Spleen (tissue), 11 donors: ENCODE data around the gene BTRC. TPM values are rescaled to one million over a fixed set of nuclear protein-coding genes. Genes with fewer than 3 reads are reported as not detected.

Experiments
- DNase-seq: peaks from one replicate; pipeline ENCODE4 v3.0.0-alpha.2; 2020
- H3K27ac ChIP-seq, 8 donors: fragments of 200-600 bp; sonication (generic) in 7 of 8; 1 replicate in 4 of 8; 2 replicates in 4 of 8; pipeline versions ENCODE4 v1.5.0 to v1.8.0; 2016 to 2021; ENCODE audit warnings: inconsistent platforms in 4 of 8, mild to moderate bottlenecking in 4 of 8, moderate library complexity in 1 of 8
- H3K27me3 ChIP-seq, 7 donors: fragments of 200-600 bp; sonication (generic) in 6 of 7; replicated peaks in 1 of 7; 1 replicate in 4 of 7; 2 replicates in 3 of 7; pipeline versions ENCODE4 v1.5.0 to v1.8.0; 2016 to 2021; ENCODE audit warnings: inconsistent platforms in 3 of 7, mild to moderate bottlenecking in 1 of 7
- H3K36me3 ChIP-seq, 6 donors: fragments of 200-600 bp; sonication (generic) in 5 of 6; 1 replicate in 4 of 6; 2 replicates in 2 of 6; pipeline versions ENCODE4 v1.5.0 to v1.8.0; 2016 to 2021; ENCODE audit warnings: inconsistent platforms in 2 of 6
- H3K4me1 ChIP-seq, 6 donors: fragments of 200-600 bp; sonication (generic) in 5 of 6; 1 replicate in 3 of 6; 2 replicates in 3 of 6; pipeline versions ENCODE4 v1.5.0 to v1.8.0; 2016 to 2021; ENCODE audit warnings: inconsistent platforms in 3 of 6
- H3K4me3 ChIP-seq, 8 donors: fragments of 200-600 bp; sonication (generic) in 7 of 8; 1 replicate in 4 of 8; 2 replicates in 4 of 8; pipeline versions ENCODE4 v1.5.0 to v1.8.0; 2016 to 2021; ENCODE audit warnings: inconsistent platforms in 4 of 8, mild to moderate bottlenecking in 4 of 8, moderate library complexity in 2 of 8
- H3K9me3 ChIP-seq, 8 donors: fragments of 200-600 bp; sonication (generic) in 7 of 8; 1 replicate in 4 of 8; 2 replicates in 4 of 8; pipeline versions ENCODE4 v1.5.0 to v1.8.0; 2016 to 2021; ENCODE audit warnings: inconsistent platforms in 4 of 8
- POLR2A ChIP-seq, 3 donors: fragments of 450-650 bp; IDR thresholded peaks; one replicate each; pipeline ENCODE4 v1.5.1; 2017; ENCODE audit warnings: antibody characterized with exemption in 3 of 3, mild to moderate bottlenecking in 1 of 3
- POLR2AphosphoS5 ChIP-seq, 3 donors: sonication (generic); formaldehyde crosslinking; IDR thresholded peaks; one replicate each; pipeline ENCODE4 v1.5.1; 2017; ENCODE audit warnings: antibody characterized with exemption in 3 of 3
- WGBS, 5 donors: extraction: QIAGEN DNeasy Blood & Tissue Kit in 3 of 5; methylation state at CpG; one replicate each; pipeline versions ENCODE4 v1.1.5 to v1.1.7; 2013 to 2018; 5-methylcytosine and 5-hydroxymethylcytosine counted together
- intact Hi-C: fragments of 100-400 bp; cut with DNase I; formaldehyde crosslinking; loops from one replicate; pipeline ENCODE4 v1.15.0; 2023; ENCODE audit warnings: low total_unique reads
- polyA plus RNA-seq, 3 donors: library from polyadenylated mRNA; stranded (reverse); fragments of 200-250 nt; gene quantifications; one replicate each; pipeline ENCODE4 v1.2.1, GENCODE V29; 2013
- total RNA-seq, 7 donors: library from RNA; depleted of rRNA in 3 of 7; stranded (reverse); fragments of >200 nt in 3 of 7; fragmentation: NEBNext Ultra II Directional in 4 of 7; extraction: Animal tissue kit (Norgen Biotek cat#: 25700) in 4 of 7; gene quantifications; one replicate each; pipeline versions ENCODE4 v1.1.0 to v1.2.1, GENCODE V29; 2016 to 2021
- TF ChIP-seq, protein P1 (sequence below), 11 experiments: fragments of 200-600 bp in 7 of 11; fragments of 450-650 bp in 4 of 11; sonication (generic) in 4 of 11; IDR thresholded peaks in 8 of 11; conservative IDR thresholded peaks in 3 of 11; 1 replicate in 7 of 11; 2 replicates in 4 of 11; pipeline versions ENCODE4 v1.4.0 to v1.8.0; 2016 to 2021; ENCODE audit warnings: antibody characterized with exemption in 11 of 11, inconsistent platforms in 4 of 11, mild to moderate bottlenecking in 1 of 11
- donor health status: healthy with polysubstance abuse.
- donor health status: DM: no; HTN: no; CAD: no; lungs with moderate emphysema.
- donor health status: DM: no; HTN: no; CAD: no.
- donor health status: Bipolar disorder and iron deficiency.
- donor health status: healthy.
- donor health status: DM: no; HTN: no; CAD: no.
- donor health status: DM: yes; HTN: yes; CAD: no.

The BTRC gene
- total and polyA plus RNA-seq, 10 donors = 2.7 to 23.9 (median 19.3) TPM

DNA sequence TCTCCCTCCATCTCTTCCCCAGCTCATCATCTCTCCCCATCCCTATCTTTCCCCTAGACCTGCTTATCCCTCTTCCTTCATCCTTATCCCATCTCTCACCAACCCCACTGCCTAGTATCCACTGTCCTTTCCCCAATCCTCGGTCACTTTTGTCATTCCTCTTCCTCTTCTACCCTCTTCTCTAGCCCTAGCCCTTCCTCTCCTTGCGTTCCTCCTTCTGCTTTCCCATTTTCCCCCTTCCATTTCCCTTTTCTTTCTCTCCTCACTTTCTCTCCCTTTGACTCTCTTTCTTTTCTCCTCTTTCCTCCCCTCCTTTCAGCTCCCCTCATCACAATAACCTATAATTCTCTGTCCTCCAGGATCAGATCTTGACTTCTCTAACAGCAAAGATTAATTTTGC, 150.5 kb downstream of the BTRC start:
- Histone ChIP-seq H3K9me3 (no peaks in the 10 kb centered on the region), H3K4me3 (no peak overlapping the region), H3K36me3 (no peaks in the 10 kb centered on the region), H3K27me3 (no peaks in the 10 kb centered on the region), H3K4me1 (no peaks in the 10 kb centered on the region), H3K27ac (no peak overlapping the region)
- WGBS, 5 donors = 69 to 91% (median 79%) methylated on average over 1 to 2 of the region's 2 CpGs
- TF ChIP-seq POLR2AphosphoS5 (IDR thresholded peaks at IDR 0.05) = no peak
- TF ChIP-seq, protein P1, sequence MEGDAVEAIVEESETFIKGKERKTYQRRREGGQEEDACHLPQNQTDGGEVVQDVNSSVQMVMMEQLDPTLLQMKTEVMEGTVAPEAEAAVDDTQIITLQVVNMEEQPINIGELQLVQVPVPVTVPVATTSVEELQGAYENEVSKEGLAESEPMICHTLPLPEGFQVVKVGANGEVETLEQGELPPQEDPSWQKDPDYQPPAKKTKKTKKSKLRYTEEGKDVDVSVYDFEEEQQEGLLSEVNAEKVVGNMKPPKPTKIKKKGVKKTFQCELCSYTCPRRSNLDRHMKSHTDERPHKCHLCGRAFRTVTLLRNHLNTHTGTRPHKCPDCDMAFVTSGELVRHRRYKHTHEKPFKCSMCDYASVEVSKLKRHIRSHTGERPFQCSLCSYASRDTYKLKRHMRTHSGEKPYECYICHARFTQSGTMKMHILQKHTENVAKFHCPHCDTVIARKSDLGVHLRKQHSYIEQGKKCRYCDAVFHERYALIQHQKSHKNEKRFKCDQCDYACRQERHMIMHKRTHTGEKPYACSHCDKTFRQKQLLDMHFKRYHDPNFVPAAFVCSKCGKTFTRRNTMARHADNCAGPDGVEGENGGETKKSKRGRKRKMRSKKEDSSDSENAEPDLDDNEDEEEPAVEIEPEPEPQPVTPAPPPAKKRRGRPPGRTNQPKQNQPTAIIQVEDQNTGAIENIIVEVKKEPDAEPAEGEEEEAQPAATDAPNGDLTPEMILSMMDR (IDR thresholded peaks at IDR 0.05 in 8 of 11, conservative IDR thresholded peaks at IDR 0.05 in 3 of 11) = no peak
- no peak for TF ChIP-seq POLR2A (IDR thresholded peaks at IDR 0.05)
- intact Hi-C loops = no loop called here
- no peak for DNase-seq

- Histone ChIP-seq H3K4me1 (no peaks in the 10 kb centered on the region), H3K36me3 (no peaks in the 10 kb centered on the region), H3K27ac (no peak overlapping the region), H3K9me3 (no peaks in the 10 kb centered on the region), H3K4me3 (no peak overlapping the region), H3K27me3 (no peaks in the 10 kb centered on the region)
- WGBS, 5 donors = 91 to 96% (median 94%) methylated on average over 11 of the region's 11 CpGs
- intact Hi-C loops = no loop called here
- DNase-seq = no peak
- TF ChIP-seq POLR2AphosphoS5 (IDR thresholded peaks at IDR 0.05) (no peak), POLR2A (IDR thresholded peaks at IDR 0.05) (no peak)
- TF ChIP-seq, protein P1 (IDR thresholded peaks at IDR 0.05 in 8 of 11, conservative IDR thresholded peaks at IDR 0.05 in 3 of 11) = no peak
Measured at GRCh38 chr10:101506829-101507661, 153.1 kb downstream of the BTRC start.

GRCh38 chr10:101507828-101508227, 153.9 kb downstream of the BTRC start:
- Histone ChIP-seq H3K36me3 (no peaks in the 10 kb centered on the region), H3K4me1 (no peaks in the 10 kb centered on the region), H3K27ac (no peak overlapping the region), H3K9me3 (no peaks in the 10 kb centered on the region), H3K27me3 (no peaks in the 10 kb centered on the region), H3K4me3 (no peak overlapping the region)
- intact Hi-C loops = no loop called here
- TF ChIP-seq, protein P1 (IDR thresholded peaks at IDR 0.05 in 8 of 11, conservative IDR thresholded peaks at IDR 0.05 in 3 of 11) = no peak
- TF ChIP-seq POLR2A (IDR thresholded peaks at IDR 0.05) (no peak), POLR2AphosphoS5 (IDR thresholded peaks at IDR 0.05) (no peak)
- DNase-seq = no peak

DNA sequence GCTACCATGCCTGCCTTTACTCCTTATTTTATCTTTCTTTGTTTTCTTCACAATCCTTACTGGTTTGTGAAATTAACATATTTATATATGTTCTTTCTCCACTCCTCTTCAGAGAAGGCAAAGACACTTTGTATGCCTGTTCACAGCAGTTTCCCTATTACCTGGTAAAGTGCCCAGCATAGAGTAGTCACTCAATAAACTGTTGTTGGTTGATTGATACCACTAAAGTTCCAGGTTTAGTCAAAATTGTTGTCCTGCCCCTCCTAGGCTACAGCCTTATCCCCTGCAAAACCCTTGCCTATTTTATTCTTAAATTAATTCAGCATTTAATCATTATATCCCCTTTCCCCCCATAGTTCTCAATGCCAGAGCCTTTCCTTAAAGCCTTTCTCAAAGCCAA, 158.0 kb downstream of the BTRC start:
- H3K36me3 ChIP-seq = peaks cover 0 to 9% (median 0%) of the 10 kb centered on the region in 6 donors
- no peak for DNase-seq
- intact Hi-C loops = no loop called here
- H3K9me3 ChIP-seq = peaks cover 0 to 9% (median 2%) of the 10 kb centered on the region in 8 donors
- no peak overlapping the region for H3K4me3 ChIP-seq
- H3K4me1 ChIP-seq = no peaks in the 10 kb centered on the region
- H3K27ac ChIP-seq = no peak overlapping the region
- TF ChIP-seq, protein P1 (IDR thresholded peaks at IDR 0.05 in 8 of 11, conservative IDR thresholded peaks at IDR 0.05 in 3 of 11) = no peak
- TF ChIP-seq POLR2A (IDR thresholded peaks at IDR 0.05) = no peak
- TF ChIP-seq POLR2AphosphoS5 (IDR thresholded peaks at IDR 0.05) = no peak
- no peaks in the 10 kb centered on the region for H3K27me3 ChIP-seq
